Inferior parietal cortex (tissue), 1 donor: ENCODE results near the gene C16orf78.

Experiments
- DNase-seq: peaks from one replicate; pipeline ENCODE4 v3.0.0-alpha.2; 2016; ENCODE audit errors: extremely low spot score

Gene C16orf78, protein sequence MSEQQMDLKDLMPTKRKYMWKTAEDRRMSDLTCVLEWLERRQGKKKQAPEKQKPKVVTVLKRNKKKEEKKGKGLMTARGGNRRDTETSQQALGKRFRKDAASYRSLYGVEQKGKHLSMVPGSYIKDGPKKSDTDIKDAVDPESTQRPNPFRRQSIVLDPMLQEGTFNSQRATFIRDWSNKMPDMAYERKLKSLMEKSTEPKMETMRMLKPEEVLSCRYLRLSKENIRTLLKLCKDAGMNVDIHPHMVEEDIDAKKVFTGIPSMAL

DNA sequence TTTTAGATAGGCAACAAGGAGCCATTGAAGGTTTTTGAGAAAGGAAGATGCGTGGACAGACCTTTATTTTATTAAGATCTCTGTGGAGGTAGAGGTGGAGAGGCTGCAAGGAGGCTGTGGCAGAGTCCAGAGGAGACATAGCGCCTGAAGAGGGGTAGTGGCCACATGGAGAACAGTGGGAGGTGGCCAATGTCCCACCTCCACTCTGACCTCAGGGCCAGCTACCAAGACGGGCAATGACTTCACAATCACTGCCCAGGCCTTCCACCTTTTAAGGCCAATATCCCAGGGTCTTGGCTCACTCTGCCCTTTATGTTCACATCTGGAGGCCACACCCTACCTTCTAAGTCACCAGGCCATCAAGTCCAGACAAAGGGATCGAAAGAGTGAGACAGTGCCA, at the start of gene C16orf78:
Gene C16orf78, plus strand, starts transcription at position 301 of the 400 bp plus-strand sequence. CDS start 136 bp downstream, outside the sequence.
- DNase-seq, result no peak

DNA sequence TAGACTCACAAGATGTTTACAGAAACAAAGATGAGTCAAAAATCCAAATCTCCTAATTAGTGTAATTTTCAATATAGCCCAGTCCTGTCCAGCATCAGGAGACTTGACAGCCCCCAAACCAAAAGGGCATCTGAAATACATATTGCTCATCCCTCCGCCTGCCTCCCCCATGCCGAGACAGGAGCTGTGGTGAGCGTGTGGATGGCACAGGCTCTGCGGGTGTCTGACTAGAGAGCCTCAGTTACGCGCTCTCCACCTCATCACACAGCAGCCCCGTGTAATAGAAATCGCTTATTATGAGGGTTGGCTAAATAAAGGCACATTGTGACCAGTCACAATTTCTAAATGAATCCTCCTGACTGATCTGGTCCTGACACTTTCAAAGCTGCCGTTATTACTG, 48.9 kb upstream of the C16orf78 start:
- no peak for DNase-seq

DNA sequence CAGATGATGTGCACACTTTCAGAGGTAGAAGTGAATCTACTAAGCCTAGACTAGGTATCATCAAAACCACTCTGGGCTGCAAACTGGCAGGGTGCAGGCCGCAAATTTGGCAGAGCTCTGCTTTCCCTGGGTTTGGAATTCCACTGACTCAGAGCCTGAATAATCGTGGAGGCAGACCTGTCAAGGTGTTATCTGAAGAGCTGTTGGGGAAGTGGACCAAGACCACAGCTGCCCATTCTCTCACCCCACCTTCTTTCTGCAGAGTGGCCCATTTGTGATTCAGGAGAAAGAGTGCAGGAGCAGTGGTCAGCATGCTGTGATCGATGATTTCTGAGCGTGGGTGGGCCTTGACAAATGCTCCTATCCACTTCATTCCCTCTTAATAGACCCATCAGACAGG, 46.1 kb upstream of the C16orf78 start:
- DNase-seq, result no peak

DNA sequence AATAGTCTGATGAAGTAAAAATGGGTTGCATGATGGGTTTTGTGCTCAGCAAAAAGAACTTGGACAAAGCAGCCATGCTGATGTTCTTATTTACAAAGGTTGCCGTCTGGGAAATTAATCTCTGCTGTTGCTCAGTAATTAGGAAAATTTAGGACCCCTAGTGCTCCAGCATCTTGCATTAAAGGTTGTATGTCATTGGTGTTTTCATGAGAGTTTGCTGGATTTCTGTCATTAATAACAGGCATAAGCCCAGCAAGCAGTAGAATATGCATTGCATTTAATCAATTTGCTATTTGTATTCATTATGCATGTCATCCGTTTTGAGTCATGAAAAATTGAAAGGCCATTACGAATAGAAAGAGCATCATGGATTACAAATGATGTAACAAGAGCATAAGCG, 45.3 kb upstream of the C16orf78 start:
- no peak for DNase-seq

DNA sequence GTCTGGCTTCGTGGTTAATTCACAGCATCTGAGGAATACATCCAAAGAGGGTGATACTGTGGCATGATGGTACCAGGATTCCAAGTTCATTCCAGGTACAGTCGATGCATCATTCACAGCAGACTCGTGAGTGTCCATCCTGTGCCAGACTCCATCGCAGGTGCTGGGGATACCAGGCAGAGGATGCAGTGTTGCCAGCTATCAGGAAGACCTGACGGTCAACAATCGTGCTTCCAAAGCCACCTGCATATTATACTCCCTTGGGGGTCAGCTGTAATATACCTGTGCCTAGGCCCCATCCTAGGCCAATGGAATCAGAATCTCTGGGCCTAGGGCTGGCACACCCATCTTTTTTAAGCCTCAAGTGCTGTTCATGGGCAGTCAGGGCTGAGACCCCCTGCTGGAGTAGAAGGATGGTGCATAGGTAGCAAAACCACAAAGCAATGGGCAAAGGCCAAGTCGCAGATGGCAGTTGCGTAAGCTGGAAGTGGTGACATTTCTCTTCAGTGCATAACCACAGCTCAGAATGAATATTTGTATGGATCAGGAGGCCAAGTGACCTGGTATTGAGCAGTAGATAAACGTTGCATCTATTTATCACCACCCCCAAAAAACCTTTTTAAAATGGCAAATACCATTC, 42.9 kb upstream of the C16orf78 start:
- no peak for DNase-seq

DNA sequence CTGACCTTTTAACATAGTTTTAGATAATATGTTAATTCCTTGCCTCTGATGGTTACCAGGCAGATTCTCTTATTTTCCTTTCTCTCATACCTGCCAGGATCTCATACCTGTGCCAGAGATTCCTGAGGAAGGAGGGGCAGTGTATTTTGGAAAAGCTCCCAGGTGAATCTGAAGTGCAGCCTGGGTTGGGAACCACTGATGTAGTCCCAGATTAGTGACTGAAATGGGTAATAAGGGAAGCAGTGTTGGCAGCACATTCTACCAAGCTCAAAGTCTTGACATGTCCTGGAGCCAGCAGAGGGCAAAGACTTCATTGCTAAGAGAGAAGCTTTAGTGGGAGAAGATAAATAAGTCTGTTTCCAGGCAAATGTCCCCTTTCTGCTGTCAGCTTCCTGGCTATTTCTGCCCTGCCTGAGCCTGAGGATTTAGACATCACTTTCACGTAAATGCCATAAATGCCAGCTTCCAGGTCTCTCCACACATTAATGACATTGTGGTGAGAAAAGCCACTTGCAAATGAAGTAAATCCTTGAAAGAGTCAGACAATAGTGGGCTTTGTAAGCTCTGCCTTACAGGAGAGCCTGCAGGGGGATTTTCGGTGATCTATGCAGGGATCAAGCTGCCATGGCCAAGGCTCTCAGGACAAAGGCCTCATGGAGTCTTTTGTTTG, 40.9 kb upstream of the C16orf78 start:
- DNase-seq, result no peak

DNA sequence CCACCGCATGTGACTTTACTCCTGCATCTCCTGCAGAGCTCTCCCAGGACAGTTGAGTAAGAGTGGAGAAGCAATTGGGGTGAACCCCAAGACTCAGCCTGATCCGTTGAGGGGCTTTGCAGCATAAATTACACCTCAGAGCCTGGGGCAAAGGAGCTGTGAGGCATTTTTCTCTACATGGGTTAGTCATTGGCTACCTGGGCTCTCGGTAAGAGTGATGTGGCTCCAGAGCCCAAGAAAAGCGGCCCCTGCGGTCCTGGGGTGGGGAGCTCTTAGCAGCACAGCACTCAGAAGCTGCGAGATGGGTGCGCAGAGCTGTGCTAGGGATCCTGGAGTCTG, 40.4 kb upstream of the C16orf78 start:
- no peak for DNase-seq

DNA sequence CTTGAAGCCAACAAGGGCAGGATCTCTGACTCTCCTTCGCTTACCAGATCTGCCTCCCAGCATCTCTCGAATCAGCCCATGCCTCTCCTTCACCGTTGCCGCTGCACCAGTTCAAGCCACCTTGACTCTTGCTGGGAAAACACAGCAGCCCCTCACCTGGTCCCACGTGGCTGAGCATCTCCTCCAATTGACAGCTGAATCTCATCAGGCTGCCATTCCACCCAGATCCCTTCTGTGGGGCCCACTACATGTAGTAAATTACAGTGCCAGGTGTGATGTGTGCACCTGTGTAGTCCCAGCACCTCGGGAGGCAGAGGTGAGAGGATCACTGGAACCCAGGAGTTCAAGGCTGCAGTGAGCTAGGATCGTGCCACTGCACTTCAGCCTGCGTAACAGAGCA, 37.8 kb upstream of the C16orf78 start:
- no peak for DNase-seq

DNA sequence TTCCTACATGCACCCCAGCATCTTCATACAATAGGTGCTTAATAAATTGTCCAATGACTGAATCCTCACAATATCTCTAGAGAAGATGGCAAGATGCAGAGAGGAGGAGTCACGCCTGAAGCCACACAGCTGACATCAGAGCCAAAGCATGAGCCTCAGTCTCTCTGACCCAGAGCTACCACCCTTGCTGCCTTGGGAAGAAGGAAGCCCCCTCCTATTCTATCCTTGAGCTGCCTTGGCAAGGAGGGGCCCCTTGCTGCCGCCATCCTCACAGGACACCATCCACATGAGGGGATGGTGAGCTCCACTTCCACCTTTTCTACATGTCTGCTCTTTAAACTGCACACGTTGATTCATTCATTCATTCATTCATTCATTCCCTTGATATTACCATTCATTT, 37.0 kb upstream of the C16orf78 start:
- no peak for DNase-seq

DNA sequence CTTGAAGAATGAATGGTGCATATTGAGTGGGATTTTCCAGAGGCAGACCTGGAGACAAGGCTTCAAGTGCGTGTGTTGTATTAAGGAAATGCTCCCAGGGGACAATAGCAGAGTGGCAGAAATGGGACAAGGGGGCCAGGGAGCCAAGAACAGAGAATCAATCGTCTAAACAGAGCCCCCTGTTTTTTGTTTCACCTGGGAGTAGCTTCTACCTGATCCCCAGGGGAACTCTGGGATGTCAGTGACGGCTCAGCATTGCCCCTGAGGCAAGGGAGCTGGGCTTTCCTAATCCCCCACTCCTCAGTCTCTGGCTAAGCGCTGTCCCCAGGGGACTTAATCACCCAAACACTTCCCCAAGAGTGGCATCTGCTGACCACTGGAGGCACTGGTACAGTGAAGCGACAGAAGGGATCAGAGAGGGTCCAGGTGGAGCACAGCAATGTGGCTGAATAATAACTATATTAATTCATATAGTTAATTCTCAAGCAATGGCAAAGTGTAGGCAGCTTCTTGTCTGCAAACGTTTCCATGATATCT, 35.7 kb upstream of the C16orf78 start:
- DNase-seq, result no peak

DNA sequence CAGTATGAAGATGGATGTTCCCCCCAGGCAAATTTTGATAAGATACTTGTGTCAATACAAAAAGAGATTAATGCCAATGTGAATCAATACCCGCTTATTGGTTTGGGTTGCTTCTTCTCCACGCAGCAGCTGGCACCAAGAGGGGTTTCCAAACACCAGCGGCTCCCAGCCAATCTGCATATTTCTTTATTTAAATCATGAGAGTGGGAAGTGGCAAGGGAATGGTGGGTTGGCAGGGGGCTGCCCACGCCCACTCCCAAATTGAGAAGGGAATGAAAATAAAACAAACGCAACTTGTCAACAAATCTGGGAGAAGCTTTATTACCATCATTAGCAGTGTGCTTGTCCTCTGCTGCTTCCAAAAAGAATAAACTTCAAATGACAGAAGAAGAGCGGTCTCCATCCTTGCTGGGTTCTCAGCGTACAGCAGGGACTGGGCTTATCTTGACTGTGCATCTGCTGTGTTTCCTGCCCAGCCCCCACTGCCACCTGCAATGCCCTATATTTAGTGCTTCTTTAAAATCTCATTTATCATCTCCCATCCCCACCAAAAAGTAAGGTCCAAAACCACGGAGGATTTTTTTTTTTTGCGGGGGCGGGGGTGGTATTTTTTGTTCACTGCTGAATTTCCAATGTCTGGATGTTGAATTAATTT, 34.9 kb upstream of the C16orf78 start:
- no peak for DNase-seq

DNA sequence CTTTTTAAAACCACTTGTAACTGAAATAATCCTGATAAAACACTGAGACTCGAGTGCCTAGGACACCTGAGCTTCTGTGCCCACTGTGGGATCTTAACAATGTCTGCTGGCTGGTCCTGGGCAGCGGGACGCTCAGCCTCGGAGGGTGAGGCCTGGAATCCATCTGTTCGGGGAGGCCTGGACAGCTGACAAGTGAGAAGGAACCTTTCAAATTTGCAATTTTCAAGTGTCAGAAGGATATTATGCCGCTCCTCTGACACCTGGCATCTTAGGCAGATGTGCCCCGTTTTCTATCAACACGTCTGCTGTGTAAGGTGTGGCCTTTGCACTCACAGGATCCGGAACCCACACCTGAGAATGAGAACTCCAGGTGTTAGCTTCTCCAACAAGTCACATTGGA, 33.1 kb upstream of the C16orf78 start:
- DNase-seq, result no peak

DNA sequence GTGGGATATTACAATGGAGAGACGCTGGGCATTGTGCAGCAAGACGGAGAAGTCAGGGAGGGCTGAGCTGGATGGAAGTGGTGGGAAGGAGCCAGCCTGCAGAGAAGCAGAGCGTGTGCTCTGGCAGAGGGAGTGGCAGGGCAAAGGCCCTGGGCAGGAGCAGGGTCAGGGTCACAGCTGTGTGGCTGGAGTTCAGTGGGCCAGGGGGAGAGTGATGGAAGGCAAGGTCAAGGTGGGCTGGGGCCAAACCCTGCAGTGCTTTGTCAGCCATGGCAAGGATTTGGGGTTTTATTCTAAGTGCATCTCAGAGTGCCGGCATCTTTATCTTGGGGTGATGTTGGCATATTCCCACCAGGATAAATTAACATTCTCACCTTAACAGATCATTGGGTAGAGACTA, 31.9 kb upstream of the C16orf78 start:
- DNase-seq, result no peak

DNA sequence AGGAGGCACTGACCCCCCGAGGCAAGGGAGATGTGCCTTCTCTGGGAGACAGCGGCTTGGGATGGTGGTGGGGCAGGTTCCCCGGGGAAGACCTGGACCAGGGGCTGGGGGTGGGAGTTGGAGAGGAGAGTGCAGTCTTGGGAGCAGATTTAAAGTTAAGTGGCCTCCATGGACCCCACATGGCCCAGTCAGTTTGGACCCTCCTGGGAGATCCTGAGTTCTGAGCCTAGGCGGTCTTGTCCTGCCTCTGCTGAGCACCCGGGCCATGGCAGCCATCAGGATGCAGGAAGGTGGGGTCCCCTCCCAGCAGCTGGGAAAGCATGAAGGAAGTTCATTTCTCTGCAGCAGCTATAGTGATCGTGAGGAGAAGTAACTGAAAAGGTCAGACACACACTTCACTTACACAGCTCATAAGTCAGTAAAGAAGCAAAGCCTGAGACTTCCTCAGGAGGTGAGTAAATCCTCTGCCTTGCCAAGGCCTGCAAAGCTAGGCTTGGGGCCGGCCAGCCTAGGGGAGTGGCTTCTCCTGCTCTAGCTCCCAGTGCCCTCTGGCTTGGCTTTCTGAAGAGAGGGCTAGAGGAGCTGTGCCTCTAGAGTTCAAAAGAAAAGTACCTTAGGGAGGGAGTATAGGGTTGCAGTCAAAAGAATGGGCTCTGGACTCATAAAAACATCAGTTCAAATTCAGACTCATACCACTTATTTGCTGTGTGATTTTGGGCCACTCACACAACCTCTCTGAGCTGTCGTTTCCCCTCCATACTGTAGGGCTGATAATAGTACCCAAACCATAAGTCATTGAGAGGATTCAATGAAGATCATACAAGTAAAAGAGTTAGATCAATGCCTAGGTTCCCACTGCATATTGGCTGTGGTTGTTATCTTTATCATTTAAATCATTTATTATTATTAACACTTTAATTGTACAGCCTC, 31.0 kb upstream of the C16orf78 start:
- DNase-seq, result no peak

DNA sequence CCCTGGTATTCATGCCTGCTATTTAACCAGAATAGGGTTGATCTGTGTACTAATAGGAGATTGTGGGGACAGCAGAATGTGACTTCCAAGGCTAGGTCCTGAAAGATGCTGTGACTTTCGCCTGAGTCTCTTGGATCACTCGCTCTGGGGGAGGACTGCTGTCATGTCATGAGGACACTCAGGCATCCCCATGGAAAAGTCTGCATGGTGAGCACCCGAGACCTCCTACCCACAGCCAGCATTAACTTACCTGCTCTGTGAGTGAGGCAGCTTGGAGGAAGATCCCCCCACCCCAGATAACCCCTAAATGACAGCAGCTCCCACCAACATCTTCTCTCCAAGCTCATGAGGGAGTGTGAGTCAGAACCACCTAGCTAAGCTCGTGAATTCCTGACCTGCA, 30.3 kb upstream of the C16orf78 start:
- no peak for DNase-seq

DNA sequence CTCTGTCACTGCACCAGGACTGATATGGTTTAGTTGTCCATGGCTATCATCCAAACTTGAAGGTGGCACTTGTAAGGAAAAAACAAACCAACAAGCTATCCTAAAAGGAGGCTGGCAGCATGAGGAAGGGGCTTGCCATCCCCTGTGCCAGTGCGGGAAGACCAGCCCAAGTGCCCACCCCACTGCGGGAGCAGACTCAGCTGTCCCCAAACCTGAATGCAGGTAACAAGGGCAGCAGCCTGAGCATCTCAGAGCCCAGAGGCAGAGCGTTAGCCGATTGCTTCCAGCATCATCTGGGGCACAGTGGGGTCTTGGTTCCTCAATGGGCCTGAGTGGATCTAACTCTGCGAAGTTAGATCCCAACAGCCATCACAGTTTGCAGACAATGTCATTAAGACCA, 29.2 kb upstream of the C16orf78 start:
- no peak for DNase-seq

DNA sequence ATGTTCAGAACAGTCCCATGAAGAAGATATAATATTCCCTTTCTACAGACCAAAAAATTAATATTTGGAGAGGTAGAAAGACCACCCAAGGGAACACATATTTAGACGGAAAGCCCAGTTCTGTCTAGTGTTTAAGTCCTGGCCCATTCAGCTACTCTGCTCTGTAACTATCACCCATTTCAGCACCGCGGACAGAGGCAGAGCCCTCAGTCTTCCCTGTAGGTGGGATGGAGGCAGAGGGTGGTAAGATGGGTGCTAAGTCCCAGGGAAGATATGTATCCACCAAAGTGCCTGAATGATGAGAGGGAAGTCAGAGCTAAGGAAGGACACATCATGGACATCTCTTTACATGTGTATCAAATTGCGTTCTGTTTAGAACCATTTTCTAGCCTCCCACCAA, 27.8 kb upstream of the C16orf78 start:
- DNase-seq, result no peak

DNA sequence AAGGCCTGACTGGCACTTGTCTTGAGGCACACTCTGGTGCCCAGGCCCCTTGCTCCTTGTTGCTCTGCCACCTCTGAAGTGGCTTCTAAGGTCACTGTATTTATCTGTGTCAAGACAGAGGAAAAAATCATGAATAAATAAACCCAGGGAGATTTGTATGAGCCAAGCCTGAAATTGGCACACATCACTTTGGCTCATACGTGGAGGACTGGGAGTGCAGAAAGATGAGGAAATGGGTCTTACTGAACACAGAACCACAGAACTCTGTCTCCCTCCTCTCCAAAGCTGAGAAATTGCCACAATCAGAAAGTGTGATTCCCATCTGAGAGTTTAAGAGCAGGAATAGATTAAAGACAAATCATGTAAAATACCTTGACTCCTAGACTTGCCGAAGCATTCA, 27.1 kb upstream of the C16orf78 start:
- DNase-seq, result no peak

DNA sequence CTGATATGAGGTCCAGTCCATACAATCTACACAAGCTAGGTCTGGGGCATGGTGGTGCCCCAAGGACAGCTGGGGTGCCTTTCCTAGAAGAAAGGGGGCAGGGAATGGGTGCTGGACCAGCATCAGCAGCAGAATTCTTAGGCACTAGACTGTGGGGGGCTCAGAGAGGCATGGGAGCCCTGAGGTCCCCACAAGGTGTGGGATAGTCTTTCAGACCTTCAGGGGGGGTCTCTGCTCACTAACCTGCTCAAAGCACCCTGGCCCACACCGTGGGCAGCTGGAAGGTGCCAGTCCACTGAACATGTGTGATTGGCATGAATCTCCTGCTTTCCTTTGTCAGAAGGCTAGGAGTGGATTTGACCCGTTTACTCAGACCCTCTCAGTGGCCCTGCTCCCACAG, 26.1 kb upstream of the C16orf78 start:
- DNase-seq, result no peak

DNA sequence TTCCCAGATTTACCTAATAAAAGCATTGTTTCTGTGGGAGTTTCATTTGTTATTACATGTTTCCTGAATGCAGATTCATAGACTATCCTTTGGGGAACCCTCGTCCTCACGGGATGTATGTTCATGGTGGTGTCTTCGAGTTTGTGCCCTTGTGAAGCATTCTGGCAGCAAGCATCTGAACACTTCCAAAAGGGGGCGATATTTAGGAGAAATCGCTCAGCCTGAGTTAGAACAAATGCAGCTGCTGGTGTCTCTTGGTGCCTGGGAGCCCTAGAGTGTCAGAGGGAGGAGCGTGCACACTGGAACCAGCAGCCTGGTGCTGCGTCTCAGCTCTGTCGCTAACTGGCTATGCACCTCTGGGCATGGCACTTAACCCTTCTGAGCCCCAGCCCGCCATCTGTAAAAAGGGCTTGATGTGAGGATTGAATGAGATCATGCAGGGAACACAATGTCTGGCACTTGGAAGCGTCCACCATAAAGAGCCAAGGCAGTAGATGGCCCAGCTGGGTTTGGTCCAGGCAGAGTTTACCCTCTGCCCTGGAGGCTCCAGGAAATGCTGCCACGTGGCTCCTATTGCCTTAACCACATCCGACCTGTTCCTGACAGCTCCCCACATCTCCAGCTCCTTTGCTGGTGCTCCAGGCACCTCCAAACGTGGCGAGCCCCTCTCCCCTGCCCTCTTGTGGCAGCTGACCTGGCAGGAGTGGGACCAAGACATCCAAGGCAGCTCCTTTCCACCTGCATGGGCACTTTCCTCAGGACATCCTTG, 25.0 kb upstream of the C16orf78 start:
- DNase-seq, result no peak
